ENCODE measurements around the gene RHD. TPM values are rescaled to one million over a fixed set of nuclear protein-coding genes. Genes with fewer than 3 reads are reported as not detected.
"Not testable (repeated sequence)": the region's sequence is repeated elsewhere in the genome, so short reads cannot be mapped to it uniquely, and the experiment has no call there.

The RHD gene
- total and polyA plus RNA-seq, 10 of the 15 experiments (the other 5 are each of a cell fraction or from before 2014, with no cell fraction given) = 0.02 to 0.34 (median 0.18) TPM; not detected in 6

- RAD21 ChIA-PET (ENCODE audit: unreplicated experiment); H3K4me2 ChIP-seq (ENCODE audit: control insufficient read depth, insufficient read depth); H4K20me1 ChIP-seq (ENCODE audit: control insufficient read depth, insufficient read depth); SMC1A ChIA-PET (ENCODE audit: uncharacterized antibody, unreplicated experiment); intact Hi-C loops (cut with micrococcal nuclease; ENCODE audit: unreplicated experiment); DNase-seq (ENCODE audit: low read depth, low spot score); H3K79me2 ChIP-seq (ENCODE audit: control insufficient read depth, insufficient read depth, low read length); H3K9ac ChIP-seq (ENCODE audit: control insufficient read depth, insufficient read depth, low read length); H3K27ac ChIP-seq (ENCODE audit: control insufficient read depth, insufficient read depth); H3K4me3 ChIP-seq; BruUV-seq (replicated peaks); H2AFZ ChIP-seq (ENCODE audit: control insufficient read depth, low read depth, low read length); H3K4me1 ChIP-seq (ENCODE audit: control insufficient read depth, insufficient read depth, low read length); H3K36me3 ChIP-seq (ENCODE audit: control insufficient read depth in 2 of 2, insufficient read depth in 2 of 2, low read length in 1 of 2); CTCF ChIA-PET; H3K9me3 ChIP-seq (replicated peaks; ENCODE audit: control insufficient read depth, insufficient read depth, low read length); POLR2A ChIA-PET; in situ Hi-C loops (cut with MboI); H3K27me3 ChIP-seq (replicated peaks in 1 of 2; ENCODE audit: control insufficient read depth in 2 of 2, insufficient read depth in 2 of 2, low read length in 1 of 2): not testable (repeated sequence)
- ATAC-seq (peak; percentile 82), FAIRE-seq (peak; percentile 88)
- 0% methylated on average over 2 of the region's 6 CpGs for WGBS (ENCODE audit: insufficient coverage, insufficient replicate concordance, low lambda C conversion rate, missing lambda C conversion rate)
- TF ChIP-seq CTCF (IDR thresholded peaks at IDR 0.05 in 2 of 3, conservative IDR thresholded peaks at IDR 0.05 in 1 of 3; ENCODE audit: control insufficient read depth in 2 of 3, extremely low read depth in 1 of 3, insufficient read depth in 1 of 3, low read depth in 3 of 3, low read length in 3 of 3) = 0 out of 6 replicates have a peak, but pooled peaks of 1 of the 3 experiments have one; percentile 2
Measured at GRCh38 chr1:25290043-25290442, 17.7 kb downstream of the RHD start.

- H3K79me2 ChIP-seq (ENCODE audit: control insufficient read depth, insufficient read depth, low read length); H3K4me1 ChIP-seq (ENCODE audit: control insufficient read depth, insufficient read depth, low read length); ATAC-seq; BruUV-seq (replicated peaks); CTCF ChIA-PET; DNase-seq (ENCODE audit: low read depth, low spot score); RAD21 ChIA-PET (ENCODE audit: unreplicated experiment); H3K4me2 ChIP-seq (ENCODE audit: control insufficient read depth, insufficient read depth); H3K9ac ChIP-seq (ENCODE audit: control insufficient read depth, insufficient read depth, low read length); H3K4me3 ChIP-seq; in situ Hi-C loops (cut with MboI); H2AFZ ChIP-seq (ENCODE audit: control insufficient read depth, low read depth, low read length); H4K20me1 ChIP-seq (ENCODE audit: control insufficient read depth, insufficient read depth); POLR2A ChIA-PET; H3K27me3 ChIP-seq (replicated peaks in 1 of 2; ENCODE audit: control insufficient read depth in 2 of 2, insufficient read depth in 2 of 2, low read length in 1 of 2); H3K27ac ChIP-seq (ENCODE audit: control insufficient read depth, insufficient read depth); H3K9me3 ChIP-seq (replicated peaks; ENCODE audit: control insufficient read depth, insufficient read depth, low read length); intact Hi-C loops (cut with micrococcal nuclease; ENCODE audit: unreplicated experiment); SMC1A ChIA-PET (ENCODE audit: uncharacterized antibody, unreplicated experiment); H3K36me3 ChIP-seq (ENCODE audit: control insufficient read depth in 2 of 2, insufficient read depth in 2 of 2, low read length in 1 of 2); FAIRE-seq: not testable (repeated sequence)
- WGBS (ENCODE audit: insufficient coverage, insufficient replicate concordance, low lambda C conversion rate, missing lambda C conversion rate) = 57% methylated on average over 1 of the region's 2 CpGs
Measured at GRCh38 chr1:25293426-25293825, 21.1 kb downstream of the RHD start.

GRCh38 chr1:25294889-25295826 lies 22.8 kb downstream of the RHD start:
- in situ Hi-C loops (cut with MboI); POLR2A ChIA-PET; H4K20me1 ChIP-seq (ENCODE audit: control insufficient read depth, insufficient read depth); H3K36me3 ChIP-seq (ENCODE audit: control insufficient read depth in 2 of 2, insufficient read depth in 2 of 2, low read length in 1 of 2); RAD21 ChIA-PET (ENCODE audit: unreplicated experiment); FAIRE-seq; H3K4me3 ChIP-seq; H3K27me3 ChIP-seq (replicated peaks in 1 of 2; ENCODE audit: control insufficient read depth in 2 of 2, insufficient read depth in 2 of 2, low read length in 1 of 2); H3K9me3 ChIP-seq (replicated peaks; ENCODE audit: control insufficient read depth, insufficient read depth, low read length); H3K79me2 ChIP-seq (ENCODE audit: control insufficient read depth, insufficient read depth, low read length); H3K9ac ChIP-seq (ENCODE audit: control insufficient read depth, insufficient read depth, low read length); BruUV-seq (replicated peaks); H2AFZ ChIP-seq (ENCODE audit: control insufficient read depth, low read depth, low read length); DNase-seq (ENCODE audit: low read depth, low spot score); H3K4me1 ChIP-seq (ENCODE audit: control insufficient read depth, insufficient read depth, low read length); CTCF ChIA-PET; H3K27ac ChIP-seq (ENCODE audit: control insufficient read depth, insufficient read depth); intact Hi-C loops (cut with micrococcal nuclease; ENCODE audit: unreplicated experiment); SMC1A ChIA-PET (ENCODE audit: uncharacterized antibody, unreplicated experiment); H3K4me2 ChIP-seq (ENCODE audit: control insufficient read depth, insufficient read depth): not testable (repeated sequence)
- 71% methylated on average over 3 of the region's 14 CpGs for WGBS (ENCODE audit: insufficient coverage, insufficient replicate concordance, low lambda C conversion rate, missing lambda C conversion rate)
- ATAC-seq = peak; percentile 45
